ENCODE data around the gene WDR77.

The WDR77 gene

GRCh38 chr1:111448918-111449702, at the start of gene WDR77, which contains the start of gene ATP5PB:
Gene WDR77 (minus strand): TSS chr1:111449256. CDS start chr1:111449169, 87 bp downstream.
Gene ATP5PB (plus strand): TSS chr1:111449464. CDS start chr1:111449542, 78 bp downstream.
- DNase-seq: peak; percentile 99

- no peak for DNase-seq
Observed at GRCh38 chr1:111497592-111497991, 48.5 kb upstream of the WDR77 start.

GRCh38 chr1:111496398-111496797, 47.3 kb upstream of the WDR77 start:
- DNase-seq: no peak

GRCh38 chr1:111491070-111491469, 42.0 kb upstream of the WDR77 start:
- DNase-seq: no peak

- no peak for DNase-seq
Observed at GRCh38 chr1:111490220-111490619, 41.2 kb upstream of the WDR77 start.

- no peak for DNase-seq
Observed at GRCh38 chr1:111489604-111490003, 40.5 kb upstream of the WDR77 start.

GRCh38 chr1:111488669-111489068, 39.6 kb upstream of the WDR77 start:
- no peak for DNase-seq

- DNase-seq: no peak
Observed at GRCh38 chr1:111487133-111487532, 38.1 kb upstream of the WDR77 start.

- DNase-seq: no peak
Observed at GRCh38 chr1:111486431-111486830, 37.4 kb upstream of the WDR77 start.

- no peak for DNase-seq
Observed at GRCh38 chr1:111484391-111485026, 35.5 kb upstream of the WDR77 start.

- no peak for DNase-seq
Observed at GRCh38 chr1:111483876-111484275, 34.8 kb upstream of the WDR77 start.

GRCh38 chr1:111483166-111483565, 34.1 kb upstream of the WDR77 start:
- peak; percentile 34 for DNase-seq

GRCh38 chr1:111481387-111482221, 32.5 kb upstream of the WDR77 start:
- peak; percentile 70 for DNase-seq

- DNase-seq: no peak
Observed at GRCh38 chr1:111480674-111481073, 31.6 kb upstream of the WDR77 start.

- no peak for DNase-seq
Observed at GRCh38 chr1:111476761-111477309, 27.8 kb upstream of the WDR77 start.

- DNase-seq: no peak
Observed at GRCh38 chr1:111476214-111476613, 27.2 kb upstream of the WDR77 start.

GRCh38 chr1:111475701-111476100, 26.6 kb upstream of the WDR77 start:
- DNase-seq: no peak

- DNase-seq: no peak
Observed at GRCh38 chr1:111474521-111474920, 25.5 kb upstream of the WDR77 start.

GRCh38 chr1:111474106-111474505, 25.1 kb upstream of the WDR77 start:
- DNase-seq: no peak

GRCh38 chr1:111471538-111471937, 22.5 kb upstream of the WDR77 start:
- no peak for DNase-seq

GRCh38 chr1:111471012-111471411, 22.0 kb upstream of the WDR77 start:
- no peak for DNase-seq

- DNase-seq: no peak
Observed at GRCh38 chr1:111470596-111470995, 21.5 kb upstream of the WDR77 start.

GRCh38 chr1:111469539-111469938, 20.5 kb upstream of the WDR77 start:
- DNase-seq: no peak

Data from EL (cell line).